GM19193 (cell line): Measurements from ENCODE around the gene ARHGEF28.

Source experiments
- POLR2A ChIP-seq: IDR thresholded peaks from 4 replicates; pipeline ENCODE4 v1.6.1; 2011; ENCODE audit not compliant: insufficient read depth, insufficient read length; ENCODE audit errors: extremely low read depth

Gene ARHGEF28

DNA sequence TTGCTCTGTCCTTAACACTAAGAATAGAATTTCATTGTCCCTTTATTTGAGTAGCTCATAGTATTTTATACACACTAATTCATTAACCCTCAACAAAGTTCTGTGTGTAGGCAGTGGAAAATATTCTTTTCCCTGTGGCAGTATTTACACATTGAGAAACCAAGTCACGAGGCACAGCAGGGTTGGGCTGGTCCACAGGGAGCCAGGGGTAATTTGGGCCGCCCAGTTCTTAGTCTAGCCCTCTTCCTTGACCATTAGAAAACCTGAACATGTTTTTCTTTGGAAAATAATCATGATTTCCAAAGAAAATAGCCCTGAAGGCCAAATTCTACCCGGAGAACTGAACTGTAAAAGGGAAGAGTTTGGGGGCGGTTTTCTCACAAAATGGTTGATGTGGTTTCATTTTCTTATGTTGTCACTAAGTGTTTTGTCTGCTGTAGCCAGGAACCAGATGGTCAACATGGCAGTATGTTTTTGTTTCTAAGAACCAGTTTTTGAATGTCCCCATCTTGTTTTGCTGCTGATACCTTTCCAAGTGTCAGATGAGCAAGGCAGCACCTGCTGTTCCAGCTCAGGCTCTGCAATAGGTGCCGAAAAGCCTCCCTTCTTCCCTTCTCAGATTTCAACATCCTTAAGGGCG is 29.6 kb downstream of the ARHGEF28 start:
- no peak for TF ChIP-seq POLR2A

- no peak for TF ChIP-seq POLR2A
These were observed 35.8 kb downstream of the ARHGEF28 start for GRCh38 chr5:73661753-73662152.

DNA sequence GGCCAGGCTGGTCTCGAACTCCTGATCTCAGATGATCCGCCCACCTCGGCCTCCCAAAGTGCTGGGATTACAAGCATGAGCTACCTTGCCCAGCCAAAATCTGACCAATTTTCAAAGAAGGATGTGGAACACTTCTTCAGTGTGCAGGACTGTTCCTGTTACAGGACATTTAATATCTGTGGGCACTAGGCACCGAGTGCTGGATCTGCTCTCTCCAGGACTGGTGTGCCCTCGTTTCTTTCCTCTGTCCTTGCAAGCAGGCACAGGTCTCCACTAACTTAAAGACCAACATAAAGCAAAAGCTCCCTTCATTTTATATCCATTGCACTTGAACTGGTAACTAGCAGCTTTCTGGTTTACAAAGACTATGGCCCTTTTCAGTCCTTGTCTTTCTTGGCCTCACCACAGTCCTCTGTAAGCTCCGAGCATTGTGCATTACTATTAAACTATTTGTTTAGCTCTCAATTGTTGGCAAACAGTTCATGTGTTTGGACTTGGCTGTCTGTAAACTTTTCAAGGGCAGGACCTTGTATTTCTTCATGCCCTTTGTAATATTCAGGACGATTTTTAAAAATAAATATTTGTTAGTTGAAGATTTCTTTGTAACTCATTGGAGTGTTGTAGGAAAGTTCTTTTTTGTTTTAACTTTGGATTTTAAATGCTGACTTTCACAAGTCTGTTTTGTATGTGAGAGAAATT is 37.3 kb downstream of the ARHGEF28 start:
- no peak for TF ChIP-seq POLR2A

DNA sequence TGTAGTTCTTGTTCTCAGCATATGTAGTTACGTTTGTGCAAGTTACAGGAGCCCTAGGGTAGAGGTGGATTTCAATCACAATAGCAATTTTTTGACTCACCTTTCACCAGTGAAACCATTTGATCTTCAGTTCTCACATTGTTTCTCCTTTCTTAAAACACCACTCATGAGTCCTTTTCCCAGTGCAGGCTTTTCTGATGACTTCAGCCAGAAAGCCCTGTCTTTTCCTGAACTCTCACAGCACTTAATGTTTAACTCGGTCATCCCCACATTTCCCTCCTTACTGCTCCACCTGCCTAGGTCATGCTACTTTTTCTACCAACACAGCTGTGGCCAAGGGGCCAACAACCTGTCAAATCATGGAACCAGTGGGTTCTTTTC is 37.9 kb downstream of the ARHGEF28 start:
- TF ChIP-seq POLR2A: no peak

DNA sequence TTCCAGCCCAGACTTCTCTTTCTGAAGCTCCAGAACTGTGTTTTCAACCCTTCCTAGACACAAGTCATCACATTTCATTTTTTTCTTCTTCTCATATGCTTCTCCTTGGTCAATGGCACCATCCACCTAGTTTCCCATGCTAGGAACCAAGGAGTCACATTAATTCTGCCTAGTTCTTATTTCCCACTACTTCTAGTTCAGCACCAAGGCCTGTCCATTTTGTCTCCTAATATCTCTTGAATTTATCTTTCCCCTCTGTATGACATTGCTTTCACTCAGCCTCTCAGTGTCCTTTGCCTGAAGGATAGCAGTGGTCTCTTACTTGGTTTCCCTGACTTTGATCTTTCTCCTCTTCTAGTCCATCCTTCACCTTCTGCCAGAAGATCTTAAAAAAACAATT is 38.8 kb downstream of the ARHGEF28 start:
- TF ChIP-seq POLR2A: no peak

DNA sequence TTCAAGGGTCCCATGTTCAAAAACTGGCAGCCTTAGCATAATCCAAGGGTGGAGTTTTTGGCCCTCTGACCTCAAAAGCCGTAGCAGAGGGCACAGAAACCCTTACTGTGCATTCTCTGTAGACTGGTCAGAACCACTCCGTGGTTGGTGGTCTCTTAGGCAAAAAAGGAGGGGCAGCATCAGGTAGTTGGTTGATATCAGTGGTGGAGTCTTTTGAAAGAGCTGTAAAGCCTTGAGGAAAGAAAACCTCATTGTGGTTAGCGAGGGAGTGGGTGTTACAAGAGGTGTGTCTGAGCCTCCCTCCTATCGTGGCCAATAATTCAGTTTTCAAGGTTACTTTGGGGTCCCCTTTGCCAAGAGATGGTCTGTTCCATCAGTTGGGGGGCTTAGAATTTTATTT is 40.9 kb downstream of the ARHGEF28 start:
- TF ChIP-seq POLR2A: no peak

DNA sequence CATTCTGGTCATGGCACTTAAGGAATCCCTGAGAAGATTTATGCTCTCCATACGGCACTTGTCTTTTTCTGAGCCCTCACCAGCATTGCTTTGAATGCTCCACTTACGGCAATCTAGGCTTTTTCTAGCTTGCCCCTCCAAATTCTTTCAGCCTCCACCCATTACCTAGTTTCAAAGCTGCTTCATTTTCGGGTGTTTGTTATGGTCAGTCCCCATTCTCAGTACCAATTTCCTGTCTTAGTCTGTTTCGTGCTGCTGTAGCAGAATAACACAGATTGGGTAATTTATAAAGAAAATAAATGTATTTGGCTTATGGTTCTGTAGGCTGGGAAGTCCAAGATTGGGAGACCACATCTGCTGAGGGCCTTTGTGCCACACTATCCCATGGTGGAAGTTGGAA is 42.0 kb downstream of the ARHGEF28 start:
- TF ChIP-seq POLR2A: no peak

GRCh38 chr5:73668486-73669111 is 42.6 kb downstream of the ARHGEF28 start:
- no peak for TF ChIP-seq POLR2A

DNA sequence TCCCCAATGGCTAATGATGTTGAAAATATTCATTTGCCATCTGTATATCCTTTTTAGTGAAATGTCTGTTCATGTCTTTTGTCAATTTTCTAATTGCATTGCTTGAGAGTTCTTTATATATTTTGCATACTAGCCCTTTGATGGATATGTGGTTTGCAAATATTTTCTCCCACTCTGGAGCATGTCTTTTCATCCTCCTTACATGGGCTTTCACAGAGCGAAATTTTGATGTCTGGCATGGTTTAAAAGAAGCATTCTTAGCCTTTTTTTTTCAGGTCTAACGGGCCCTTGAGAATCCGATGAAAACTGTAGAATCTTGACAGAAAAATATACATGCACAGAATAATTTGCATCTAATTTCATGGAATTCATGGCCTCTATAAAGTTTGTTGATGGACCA is 44.7 kb downstream of the ARHGEF28 start:
- no peak for TF ChIP-seq POLR2A

GRCh38 chr5:73672132-73672531 is 46.1 kb downstream of the ARHGEF28 start:
- no peak for TF ChIP-seq POLR2A

DNA sequence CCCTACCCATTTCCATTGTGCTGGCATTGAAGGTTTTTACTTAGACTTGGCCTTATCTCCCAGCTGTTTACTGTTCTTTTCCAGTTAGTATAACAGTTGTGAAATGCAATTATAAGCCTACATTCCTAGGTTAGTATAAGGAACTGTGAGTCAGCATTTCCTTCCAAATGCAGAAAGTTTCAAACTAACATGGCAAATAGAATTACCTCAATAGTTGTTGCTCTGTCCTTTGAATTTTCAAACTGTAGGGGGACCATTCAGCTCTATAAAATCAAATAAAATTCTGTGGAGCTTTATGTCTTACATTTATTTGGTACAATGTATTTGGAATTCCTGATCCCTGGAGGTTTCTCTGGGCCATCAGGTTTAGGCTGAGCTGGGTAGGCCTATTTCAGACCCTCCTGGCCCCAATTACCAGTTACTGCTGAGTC is 47.2 kb downstream of the ARHGEF28 start:
- no peak for TF ChIP-seq POLR2A

- no peak for TF ChIP-seq POLR2A
These were observed 48.6 kb downstream of the ARHGEF28 start for GRCh38 chr5:73674669-73675004.

DNA sequence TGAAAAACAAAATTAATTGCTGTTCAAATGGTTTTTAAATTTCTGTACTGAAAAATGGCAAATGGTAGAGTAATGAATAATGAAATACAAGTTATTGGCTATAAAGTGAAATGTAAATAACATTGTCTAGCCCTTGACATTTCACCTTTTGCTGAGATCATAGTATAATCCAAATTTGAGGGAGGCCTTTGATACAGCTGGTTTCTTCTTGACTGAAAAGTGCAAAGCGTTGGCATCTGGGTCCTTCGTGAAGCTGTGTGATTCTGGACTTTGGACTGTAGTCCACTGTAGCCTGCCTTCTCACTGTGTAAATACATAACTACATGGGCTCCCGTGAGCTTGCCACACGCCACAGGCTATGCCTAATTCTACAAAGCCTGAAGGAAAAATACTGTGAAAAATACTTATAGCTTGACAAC is 52.3 kb downstream of the ARHGEF28 start:
- no peak for TF ChIP-seq POLR2A

DNA sequence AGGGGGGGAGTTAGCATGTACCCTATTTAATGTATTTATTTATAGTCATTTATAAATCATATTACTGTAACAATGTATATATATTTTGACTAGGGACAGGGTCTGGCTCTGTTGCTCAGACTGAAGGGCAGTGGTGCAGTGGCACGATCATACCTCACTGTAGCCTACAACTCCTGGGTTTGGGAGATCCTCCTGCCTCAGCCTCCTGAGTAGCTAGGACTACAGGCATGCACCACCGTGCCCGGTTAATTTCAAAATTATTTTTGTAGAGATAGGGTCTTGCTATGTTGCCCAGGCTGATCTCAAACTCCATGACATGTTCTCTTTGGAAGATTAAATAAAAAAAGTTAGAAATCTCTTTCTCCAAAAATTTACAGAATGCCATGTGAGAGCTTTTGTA is 52.8 kb downstream of the ARHGEF28 start:
- TF ChIP-seq POLR2A: no peak

- TF ChIP-seq POLR2A: no peak
These were observed 56.2 kb downstream of the ARHGEF28 start for GRCh38 chr5:73682176-73682575.

DNA sequence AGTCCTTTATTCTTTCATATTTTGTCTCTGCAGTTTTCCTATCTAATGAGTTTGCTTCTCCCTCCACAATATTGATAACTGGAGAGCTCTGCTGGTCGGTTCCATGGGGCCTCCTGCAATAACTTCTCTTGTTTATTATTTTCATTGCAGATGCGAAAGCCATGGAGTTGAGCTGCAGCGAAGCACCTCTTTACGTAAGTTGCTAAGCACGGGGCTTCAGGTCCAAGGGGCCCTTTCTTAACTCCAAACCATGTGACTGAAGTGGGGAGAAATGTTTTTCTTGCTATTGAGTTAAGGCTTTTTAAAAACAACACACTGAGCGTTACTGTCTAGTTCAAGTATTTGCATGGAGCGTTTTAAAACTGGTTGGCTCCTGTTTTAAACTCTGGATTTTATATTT is 58.7 kb downstream of the ARHGEF28 start:
- TF ChIP-seq POLR2A: no peak
